H9 (cell line): ENCODE data around the gene TSPAN1. TPM values are rescaled to one million over a fixed set of nuclear protein-coding genes. Genes with fewer than 3 reads are reported as not detected.

Experiments
- DNase-seq: peaks from one replicate; pipeline ENCODE4 v3.0.0-alpha.2; 2017
- H2AFZ ChIP-seq: one replicate; pipeline ENCODE4 v1.6.1; 2013; ENCODE audit warnings: mild to moderate bottlenecking, low read length, control low read depth, moderate library complexity
- H2AK5ac ChIP-seq: 2 replicates; pipeline ENCODE4 v1.6.1; 2013; ENCODE audit warnings: low read length, control low read depth, mixed read lengths; ENCODE audit not compliant: insufficient read length
- H2BK120ac ChIP-seq: one replicate; pipeline ENCODE4 v1.6.1; 2013; ENCODE audit warnings: low read depth, mild to moderate bottlenecking, low read length, control low read depth, inconsistent platforms; ENCODE audit not compliant: poor library complexity, severe bottlenecking
- H2BK12ac ChIP-seq: 2 replicates; pipeline ENCODE4 v1.6.1; 2013; ENCODE audit warnings: low read length, control low read depth, mixed read lengths, low read depth; ENCODE audit not compliant: insufficient read length
- H2BK15ac ChIP-seq: 2 replicates; pipeline ENCODE4 v1.6.1; 2013; ENCODE audit warnings: low read depth, low read length, control low read depth
- H2BK20ac ChIP-seq: one replicate; pipeline ENCODE4 v1.6.1; 2013; ENCODE audit warnings: low read depth, mild to moderate bottlenecking, low read length, control low read depth, inconsistent platforms; ENCODE audit not compliant: poor library complexity, severe bottlenecking
- H2BK5ac ChIP-seq: 2 replicates; pipeline ENCODE4 v1.6.1; 2013; ENCODE audit warnings: low read length, control low read depth, mixed read lengths; ENCODE audit not compliant: insufficient read length
- H3K14ac ChIP-seq: 2 replicates; pipeline ENCODE4 v1.6.1; 2013; ENCODE audit warnings: low read length, control low read depth; ENCODE audit not compliant: insufficient read depth
- H3K18ac ChIP-seq: 2 replicates; pipeline ENCODE4 v1.6.1; 2013; ENCODE audit warnings: low read depth, mild to moderate bottlenecking, mixed read lengths, low read length, control low read depth; ENCODE audit not compliant: insufficient read length
- H3K23ac ChIP-seq: 2 replicates; pipeline ENCODE4 v1.6.1; 2013; ENCODE audit warnings: low read length, control low read depth, mixed read lengths, low read depth; ENCODE audit not compliant: insufficient read length
- H3K23me2 ChIP-seq: 2 replicates; pipeline ENCODE4 v1.6.1; 2013; ENCODE audit warnings: low read depth, mild to moderate bottlenecking, mixed read lengths, low read length, control low read depth; ENCODE audit not compliant: insufficient read length, poor library complexity, severe bottlenecking
- H3K27ac ChIP-seq: 2 replicates; pipeline ENCODE4 v1.5.1; 2013; ENCODE audit warnings: low read length, control low read depth, mixed read lengths, low read depth; ENCODE audit not compliant: insufficient read length
- H3K27me3 ChIP-seq: 2 replicates; pipeline ENCODE4 v1.6.1; 2013; ENCODE audit warnings: low read length, control low read depth, inconsistent platforms; ENCODE audit not compliant: insufficient read depth
- H3K4ac ChIP-seq: 2 replicates; pipeline ENCODE4 v1.6.1; 2013; ENCODE audit warnings: low read depth, mild to moderate bottlenecking, control low read depth, inconsistent platforms, low read length, moderate library complexity
- H3K4me1 ChIP-seq: 2 replicates; pipeline ENCODE4 v1.6.1; 2013; ENCODE audit warnings: low read length, control low read depth, inconsistent platforms; ENCODE audit not compliant: insufficient read depth
- H3K4me2 ChIP-seq: 2 replicates; pipeline ENCODE4 v1.6.1; 2013; ENCODE audit warnings: low read length, control low read depth, mixed read lengths; ENCODE audit not compliant: insufficient read length, insufficient read depth
- H3K56ac ChIP-seq: 2 replicates; pipeline ENCODE4 v1.6.1; 2013; ENCODE audit warnings: low read depth, mild to moderate bottlenecking, mixed read lengths, low read length, control low read depth; ENCODE audit not compliant: insufficient read length
- H3K79me1 ChIP-seq: 2 replicates; pipeline ENCODE4 v1.6.1; 2013; ENCODE audit warnings: low read depth, mild to moderate bottlenecking, moderate library complexity, low read length, control low read depth, inconsistent platforms; ENCODE audit not compliant: insufficient read depth, poor library complexity, severe bottlenecking
- H3K79me2 ChIP-seq: 2 replicates; pipeline ENCODE4 v1.6.1; 2013; ENCODE audit warnings: low read length, control low read depth, inconsistent platforms; ENCODE audit not compliant: insufficient read depth
- H3K9ac ChIP-seq: 2 replicates; pipeline ENCODE4 v1.6.1; 2013; ENCODE audit warnings: low read length, control low read depth, mixed read lengths; ENCODE audit not compliant: insufficient read length; ENCODE audit errors: extremely low read depth
- H3K9me3 ChIP-seq: one replicate; pipeline ENCODE4 v1.6.1; 2013; ENCODE audit warnings: low read depth, low read length, inconsistent platforms; ENCODE audit not compliant: control insufficient read depth
- H3T11ph ChIP-seq: one replicate; pipeline ENCODE4 v1.6.1; 2013; ENCODE audit warnings: mild to moderate bottlenecking, low read length, control low read depth, inconsistent platforms
- H4K20me1 ChIP-seq: one replicate; pipeline ENCODE4 v1.6.1; 2013; ENCODE audit not compliant: control insufficient read depth, insufficient read length, insufficient read depth
- H4K5ac ChIP-seq: 2 replicates; pipeline ENCODE4 v1.6.1; 2013; ENCODE audit warnings: low read depth, mild to moderate bottlenecking, mixed read lengths, low read length, control low read depth; ENCODE audit not compliant: insufficient read length
- H4K8ac ChIP-seq: replicated peaks from 2 replicates; pipeline ENCODE4 v1.6.1; 2013; ENCODE audit warnings: low read length, control low read depth, mixed read lengths, low read depth; ENCODE audit not compliant: insufficient read length
- H4K91ac ChIP-seq: 2 replicates; pipeline ENCODE4 v1.6.1; 2013; ENCODE audit warnings: low read depth, mild to moderate bottlenecking, moderate library complexity, mixed read lengths, low read length, control low read depth; ENCODE audit not compliant: insufficient read length
- H3K27ac Mint-ChIP-seq, 3 experiments: 2 replicates in 2 of 3; 3 replicates in 1 of 3; pipeline ENCODE4 v1.8.0; 2020 to 2021; ENCODE audit warnings: mixed read lengths in 3 of 3, mild to moderate bottlenecking in 1 of 3, moderate library complexity in 1 of 3
- H3K27me3 Mint-ChIP-seq: 2 replicates; pipeline ENCODE4 v1.8.0; 2021; ENCODE audit warnings: low read depth, mild to moderate bottlenecking, moderate library complexity, mixed read lengths
- H3K36me3 Mint-ChIP-seq, 3 experiments: 2 replicates in 2 of 3; 3 replicates in 1 of 3; pipeline ENCODE4 v1.8.0; 2020 to 2021; ENCODE audit warnings: low read depth in 3 of 3, mixed read lengths in 3 of 3; ENCODE audit not compliant: insufficient read depth in 1 of 3
- H3K4me1 Mint-ChIP-seq, 2 experiments: 2 replicates each; pipeline ENCODE4 v1.8.0; 2020; ENCODE audit warnings: mixed read lengths in 2 of 2
- H3K4me3 Mint-ChIP-seq, 2 experiments: 2 replicates in 1 of 2; 3 replicates in 1 of 2; pipeline ENCODE4 v1.8.0; 2020 to 2021; ENCODE audit warnings: mild to moderate bottlenecking in 2 of 2, mixed read lengths in 2 of 2, moderate library complexity in 1 of 2
- H3K9me3 Mint-ChIP-seq, 2 experiments: 2 replicates in 1 of 2; 3 replicates in 1 of 2; pipeline ENCODE4 v1.8.0; 2020; ENCODE audit warnings: mild to moderate bottlenecking in 2 of 2, mixed read lengths in 2 of 2, moderate library complexity in 1 of 2
- CTCF ChIP-seq: fragments of 200-600 bp; sonication (generic); conservative IDR thresholded peaks from 3 replicates; pipeline ENCODE4 v1.8.0; 2021; ENCODE audit warnings: antibody characterized with exemption, mild to moderate bottlenecking
- WGBS: extraction: QIAGEN DNeasy Blood & Tissue Kit; methylation state at CpG from one replicate; pipeline ENCODE4 v1.1.7; 2013; ENCODE audit warnings: missing lambda C conversion rate, low lambda C conversion rate, mixed read lengths; ENCODE audit not compliant: insufficient read length; ENCODE audit errors: extremely low coverage; 5-methylcytosine and 5-hydroxymethylcytosine counted together
- total RNA-seq: library from RNA; stranded (reverse); gene quantifications from 2 replicates; pipeline ENCODE4 v1.2.1, GENCODE V29; 2021

The TSPAN1 gene
- total RNA-seq, 1 experiment from 2014 or later, result not detected

DNA sequence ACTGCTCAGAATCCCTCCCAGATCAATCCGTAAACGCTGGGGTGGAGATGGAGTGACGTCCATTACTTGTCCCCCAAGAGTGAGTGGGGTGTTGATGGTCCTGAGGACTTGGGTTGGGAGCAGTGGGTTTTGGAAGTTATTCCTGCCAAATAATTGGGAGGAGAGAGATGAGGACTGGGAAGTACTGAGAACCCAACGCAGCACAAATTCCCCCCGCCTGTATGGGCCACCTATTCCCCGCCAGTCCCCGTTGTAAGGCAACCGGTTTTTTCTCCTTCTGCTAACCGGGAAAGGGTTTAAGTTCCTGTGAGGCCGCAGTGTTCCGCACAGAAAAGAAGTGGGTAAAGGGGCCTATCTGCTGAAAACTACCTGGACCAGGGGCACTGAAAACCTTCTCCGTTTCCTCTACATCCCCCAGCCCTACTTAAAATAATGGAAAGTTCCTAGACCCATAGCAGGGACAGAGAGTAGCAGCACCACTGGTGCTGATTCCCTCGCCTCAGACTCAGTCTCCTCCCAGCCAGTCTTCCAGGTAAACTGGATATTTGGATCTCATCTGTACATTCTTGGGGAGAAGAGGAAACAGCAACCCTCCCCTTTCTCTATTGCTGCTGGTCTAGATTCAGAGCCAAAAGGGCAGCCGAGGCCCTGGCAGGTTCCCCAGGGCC, 29.0 kb downstream of the TSPAN1 start:
- H3K23me2 ChIP-seq, result peaks cover 15% of the 10 kb centered on the region
- no peak overlapping the region for H3K56ac ChIP-seq
- no peak overlapping the region for H4K5ac ChIP-seq
- H3K9ac ChIP-seq, result peak overlapping the region; percentile 14
- H3K79me1 ChIP-seq, result no peaks in the 10 kb centered on the region
- no peaks in the 10 kb centered on the region for H4K20me1 ChIP-seq
- H3K27me3 Mint-ChIP-seq, result peaks cover 2% of the 10 kb centered on the region
- no peaks in the 10 kb centered on the region for H3K9me3 Mint-ChIP-seq
- no CpG with 5 or more reads among the region's 14 CpGs for WGBS
- no peak overlapping the region for H3K27ac ChIP-seq
- H3T11ph ChIP-seq, result no peak overlapping the region
- H3K27me3 ChIP-seq, result no peaks in the 10 kb centered on the region
- H3K18ac ChIP-seq, result no peak overlapping the region
- TF ChIP-seq CTCF, result no peak
- H3K4ac ChIP-seq, result no peak overlapping the region
- H4K91ac ChIP-seq, result no peak overlapping the region
- no peak overlapping the region for H4K8ac ChIP-seq
- H3K27ac Mint-ChIP-seq, result no peak overlapping the region; a peak in 2 of 7 replicates
- DNase-seq, result peak; percentile 38
- H3K4me3 Mint-ChIP-seq, result peak overlapping the region; percentile 84 to 96
- no peak overlapping the region for H2AK5ac ChIP-seq
- H3K4me2 ChIP-seq, result peak overlapping the region; percentile 82
- no peaks in the 10 kb centered on the region for H3K79me2 ChIP-seq
- no peaks in the 10 kb centered on the region for H3K4me1 ChIP-seq
- H2AFZ ChIP-seq, result no peak overlapping the region
- no peak overlapping the region for H3K23ac ChIP-seq
- H3K36me3 Mint-ChIP-seq, result peaks cover 0 to 2% (median 2%) of the 10 kb centered on the region in 3 experiments; a peak in 3 of 7 replicates
- no peaks in the 10 kb centered on the region for H3K9me3 ChIP-seq
- H3K14ac ChIP-seq, result no peak overlapping the region
- no peak overlapping the region for H2BK12ac ChIP-seq
- no peak overlapping the region for H2BK20ac ChIP-seq
- no peak overlapping the region for H2BK5ac ChIP-seq
- no peak overlapping the region for H2BK15ac ChIP-seq
- H2BK120ac ChIP-seq, result no peak overlapping the region
- peaks cover 25 to 33% of the 10 kb centered on the region in 2 experiments for H3K4me1 Mint-ChIP-seq
